MCF 10A (cell line): ENCODE data around the gene OARD1. TPM values are rescaled to one million over a fixed set of nuclear protein-coding genes. Genes with fewer than 3 reads are reported as not detected.

Experiments used
- BruUV-seq: library from RNA; stranded (reverse); fragments of 400-500 nt; replicated peaks from 2 replicates; lab custom pipeline; 2021; lab: Mats Ljungman, UMichigan
- CTCF ChIA-PET: fragments of 300-600 bp; sonication (Branson Sonifier 250); formaldehyde crosslinking; extraction: SDS; loops from one replicate; lab custom pipeline; 2021; ENCODE audit warnings: antibody characterized with exemption, inconsistent platforms; lab: Yijun Ruan, JAX
- POLR2A ChIA-PET: fragments of 300-600, 350-650 bp; sonication (Branson Sonifier 250); formaldehyde crosslinking; extraction: SDS; loops from one replicate; lab custom pipeline; 2020; ENCODE audit warnings: antibody characterized with exemption, inconsistent platforms; lab: Yijun Ruan, JAX
- DNase-seq: peaks from one replicate; pipeline ENCODE4 v3.0.0-alpha.2; 2018; ENCODE audit not compliant: unreplicated experiment
- H3K27ac Mint-ChIP-seq: one replicate; pipeline ENCODE4 v1.8.0; 2022; ENCODE audit warnings: mild to moderate bottlenecking, low read depth, mixed read lengths; ENCODE audit not compliant: unreplicated experiment
- H3K27me3 Mint-ChIP-seq: one replicate; pipeline ENCODE4 v1.8.0; 2022; ENCODE audit warnings: mixed read lengths; ENCODE audit not compliant: insufficient read depth, unreplicated experiment
- H3K36me3 Mint-ChIP-seq: one replicate; pipeline ENCODE4 v1.8.0; 2022; ENCODE audit warnings: mild to moderate bottlenecking, moderate library complexity, mixed read lengths; ENCODE audit not compliant: insufficient read depth, unreplicated experiment
- H3K4me1 Mint-ChIP-seq: one replicate; pipeline ENCODE4 v1.8.0; 2022; ENCODE audit warnings: mixed read lengths; ENCODE audit not compliant: insufficient read depth, unreplicated experiment
- H3K4me3 Mint-ChIP-seq: one replicate; pipeline ENCODE4 v1.8.0; 2022; ENCODE audit warnings: mild to moderate bottlenecking, moderate library complexity, mixed read lengths; ENCODE audit not compliant: unreplicated experiment
- H3K9me3 Mint-ChIP-seq: one replicate; pipeline ENCODE4 v1.8.0; 2022; ENCODE audit warnings: mixed read lengths; ENCODE audit not compliant: unreplicated experiment
- intact Hi-C: fragments of 100-400 bp; cut with micrococcal nuclease; formaldehyde crosslinking; loops from 2 replicates; pipeline ENCODE4 v1.14.1; 2022
- total RNA-seq: library from RNA; stranded (reverse); gene quantifications from 2 replicates; pipeline ENCODE4 v1.2.3, GENCODE V29; 2022
- TF ChIP-seq, protein P1 (sequence below): fragments of 200-600 bp; IDR thresholded peaks from one replicate; pipeline ENCODE4 v1.8.0; 2022; ENCODE audit warnings: antibody characterized with exemption, mild to moderate bottlenecking; ENCODE audit not compliant: unreplicated experiment

The OARD1 gene
- total RNA-seq, 1 experiment from 2014 or later: 28.0 TPM

GRCh38 chr6:41080621-41081020 lies 8.5 kb upstream of the OARD1 start:
- POLR2A ChIA-PET: no interaction called here
- intact Hi-C loops: no loop called here
- Mint-ChIP-seq H3K4me1 (peaks cover 31% of the 10 kb centered on the region), H3K27ac (peak overlapping the region; percentile 28), H3K4me3 (no peak overlapping the region), H3K9me3 (no peaks in the 10 kb centered on the region), H3K36me3 (peaks cover 62% of the 10 kb centered on the region), H3K27me3 (no peaks in the 10 kb centered on the region)
- CTCF ChIA-PET: interaction anchor here (1.1 to 1.3 kb wide), 2 partner anchors 11 to 41 kb away, joined by 3 to 7 read pairs; no protein-coding TSS in a partner anchor
- no peak for DNase-seq
- TF ChIP-seq, protein P1, sequence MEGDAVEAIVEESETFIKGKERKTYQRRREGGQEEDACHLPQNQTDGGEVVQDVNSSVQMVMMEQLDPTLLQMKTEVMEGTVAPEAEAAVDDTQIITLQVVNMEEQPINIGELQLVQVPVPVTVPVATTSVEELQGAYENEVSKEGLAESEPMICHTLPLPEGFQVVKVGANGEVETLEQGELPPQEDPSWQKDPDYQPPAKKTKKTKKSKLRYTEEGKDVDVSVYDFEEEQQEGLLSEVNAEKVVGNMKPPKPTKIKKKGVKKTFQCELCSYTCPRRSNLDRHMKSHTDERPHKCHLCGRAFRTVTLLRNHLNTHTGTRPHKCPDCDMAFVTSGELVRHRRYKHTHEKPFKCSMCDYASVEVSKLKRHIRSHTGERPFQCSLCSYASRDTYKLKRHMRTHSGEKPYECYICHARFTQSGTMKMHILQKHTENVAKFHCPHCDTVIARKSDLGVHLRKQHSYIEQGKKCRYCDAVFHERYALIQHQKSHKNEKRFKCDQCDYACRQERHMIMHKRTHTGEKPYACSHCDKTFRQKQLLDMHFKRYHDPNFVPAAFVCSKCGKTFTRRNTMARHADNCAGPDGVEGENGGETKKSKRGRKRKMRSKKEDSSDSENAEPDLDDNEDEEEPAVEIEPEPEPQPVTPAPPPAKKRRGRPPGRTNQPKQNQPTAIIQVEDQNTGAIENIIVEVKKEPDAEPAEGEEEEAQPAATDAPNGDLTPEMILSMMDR: no peak
- BruUV-seq: no TSS peak

GRCh38 chr6:41079080-41079479 lies 6.9 kb upstream of the OARD1 start:
- H3K9me3 Mint-ChIP-seq: no peaks in the 10 kb centered on the region
- peaks cover 48% of the 10 kb centered on the region for H3K36me3 Mint-ChIP-seq
- TF ChIP-seq, protein P1: no peak
- H3K27me3 Mint-ChIP-seq: no peaks in the 10 kb centered on the region
- ChIA-PET POLR2A (interaction anchor here (0.6 to 1.9 kb wide), 2 partner anchors 13 to 709 kb away, joined by 3 to 4 read pairs; no protein-coding TSS in a partner anchor), CTCF (interaction anchor here (0.7 kb wide), 1 partner anchor 13 kb away, joined by 3 read pairs; no protein-coding TSS in a partner anchor)
- no TSS peak for BruUV-seq
- DNase-seq: no peak
- H3K4me1 Mint-ChIP-seq: peaks cover 42% of the 10 kb centered on the region
- H3K4me3 Mint-ChIP-seq: no peak overlapping the region
- intact Hi-C loops: no loop called here
- H3K27ac Mint-ChIP-seq: no peak overlapping the region

DNA sequence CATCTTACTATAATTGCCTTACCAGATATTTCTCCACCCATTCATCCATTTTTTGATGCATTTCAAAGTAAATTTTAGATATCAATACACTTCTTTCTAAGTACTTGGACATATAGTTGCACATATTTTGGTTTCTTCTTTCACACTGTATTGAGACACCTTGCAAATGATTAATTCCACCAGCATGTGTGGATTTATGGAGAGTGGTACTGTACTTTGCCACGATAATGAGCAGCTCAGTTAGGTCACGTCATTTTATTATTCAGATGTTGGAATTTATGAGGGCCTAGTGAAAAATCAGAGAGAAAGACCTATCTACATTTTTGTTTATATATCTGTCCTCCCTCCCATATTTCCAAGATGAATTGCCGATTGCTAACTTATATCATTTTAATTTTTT lies 5.9 kb upstream of the OARD1 start:
- no peaks in the 10 kb centered on the region for H3K27me3 Mint-ChIP-seq
- no peak for DNase-seq
- peak overlapping the region; percentile 37 for H3K27ac Mint-ChIP-seq
- no peak overlapping the region for H3K4me3 Mint-ChIP-seq
- H3K9me3 Mint-ChIP-seq: no peaks in the 10 kb centered on the region
- H3K4me1 Mint-ChIP-seq: peaks cover 43% of the 10 kb centered on the region
- TF ChIP-seq, protein P1: no peak
- BruUV-seq: no TSS peak
- intact Hi-C loops: no loop called here
- ChIA-PET CTCF (interaction anchor here (0.5 kb wide), 1 partner anchor 22 kb away, joined by 3 read pairs; no protein-coding TSS in a partner anchor), POLR2A (no interaction called here)
- peaks cover 39% of the 10 kb centered on the region for H3K36me3 Mint-ChIP-seq

DNA sequence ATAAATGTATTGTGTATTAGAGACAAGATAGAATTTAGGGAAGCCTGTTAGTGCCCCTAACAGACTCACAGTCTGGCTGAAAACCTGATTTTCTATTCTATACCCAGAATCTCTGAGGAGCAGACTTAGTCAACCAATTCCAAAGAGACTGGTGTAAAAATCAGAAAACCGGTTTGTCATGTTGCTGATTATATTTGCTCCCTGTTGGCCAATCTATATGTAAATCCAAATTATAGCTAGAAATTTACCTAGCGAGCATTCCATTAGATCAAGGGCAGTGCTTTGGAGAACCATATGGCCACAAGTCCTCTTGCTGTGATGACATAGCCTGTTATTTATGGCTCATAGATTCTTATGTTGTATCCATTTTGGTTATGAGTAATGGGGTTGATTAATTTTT lies 5.4 kb upstream of the OARD1 start:
- Mint-ChIP-seq H3K36me3 (peaks cover 33% of the 10 kb centered on the region), H3K27me3 (no peaks in the 10 kb centered on the region), H3K9me3 (no peaks in the 10 kb centered on the region), H3K4me3 (no peak overlapping the region), H3K27ac (peak overlapping the region; percentile 37), H3K4me1 (peaks cover 39% of the 10 kb centered on the region)
- POLR2A ChIA-PET: interaction anchor here (0.6 kb wide), 1 partner anchor 563 kb away, joined by 3 read pairs; no protein-coding TSS in a partner anchor
- TF ChIP-seq, protein P1: no peak
- CTCF ChIA-PET: interaction anchor here (0.5 kb wide), 1 partner anchor 23 kb away, joined by 3 read pairs; no protein-coding TSS in a partner anchor
- no TSS peak for BruUV-seq
- intact Hi-C loops: no loop called here
- DNase-seq: no peak
